WTC11 (cell line): Measurements from ENCODE around the gene JCHAIN. TPM values are rescaled to one million over a fixed set of nuclear protein-coding genes. Genes with fewer than 3 reads are reported as not detected.

Experiments used
- ATAC-seq: fragments of 200-7000 bp; cut with Tn5 transposase; 2 replicates; pipeline ENCODE4 v1.10.0; 2021; ENCODE audit warnings: mild to moderate bottlenecking, moderate library complexity
- CTCF ChIA-PET: fragments of 300-600 bp; sonication (Branson Sonifier 250); formaldehyde crosslinking; loops from one replicate; lab custom pipeline; 2021; ENCODE audit warnings: antibody characterized with exemption; lab: Charles Lee
- POLR2A ChIA-PET: fragments of 350-600 bp; sonication (Branson Sonifier 250); formaldehyde crosslinking; loops from one replicate; lab custom pipeline; 2021; ENCODE audit warnings: antibody characterized with exemption; lab: Charles Lee
- DNase-seq: peaks from one replicate; pipeline ENCODE4 v3.0.0; 2021; ENCODE audit warnings: low spot score
- H3K27ac Mint-ChIP-seq: 2 replicates; pipeline ENCODE4 v1.8.0; 2021; ENCODE audit warnings: mixed read lengths
- H3K27me3 Mint-ChIP-seq: 2 replicates; pipeline ENCODE4 v1.8.0; 2021; ENCODE audit warnings: low read depth, mild to moderate bottlenecking, moderate library complexity, mixed read lengths
- H3K36me3 Mint-ChIP-seq: 2 replicates; pipeline ENCODE4 v1.8.0; 2021; ENCODE audit warnings: mixed read lengths
- H3K4me1 Mint-ChIP-seq: 2 replicates; pipeline ENCODE4 v1.8.0; 2022; ENCODE audit warnings: mixed read lengths
- H3K4me3 Mint-ChIP-seq: 2 replicates; pipeline ENCODE4 v1.8.0; 2021; ENCODE audit warnings: mild to moderate bottlenecking, moderate library complexity, mixed read lengths
- H3K9me3 Mint-ChIP-seq: 2 replicates; pipeline ENCODE4 v1.8.0; 2021; ENCODE audit warnings: mixed read lengths
- ETV6 ChIP-seq: sonication (generic); formaldehyde crosslinking; IDR thresholded peaks from 2 replicates; pipeline ENCODE4 v1.8.1; 2022; ENCODE audit warnings: mild to moderate bottlenecking, missing genetic modification reagents
- GRHL2 ChIP-seq: fragments of 250-450 bp; sonication (Bioruptor Pico); IDR thresholded peaks from 2 replicates; pipeline ENCODE4 v1.8.0; 2022; ENCODE audit warnings: mild to moderate bottlenecking, moderate library complexity; ENCODE audit not compliant: insufficient replicate concordance, severe bottlenecking
- KAT7 ChIP-seq: sonication (generic); formaldehyde crosslinking; IDR thresholded peaks from 2 replicates; pipeline ENCODE4 v1.8.1; 2023; ENCODE audit warnings: missing genetic modification reagents, mild to moderate bottlenecking, borderline replicate concordance
- MYBL2 ChIP-seq: sonication (generic); formaldehyde crosslinking; IDR thresholded peaks from 2 replicates; pipeline ENCODE4 v1.8.1; 2023; ENCODE audit warnings: mild to moderate bottlenecking, moderate library complexity, missing genetic modification reagents
- NFATC4 ChIP-seq: fragments of 250-450 bp; sonication (Bioruptor Pico); IDR thresholded peaks from 2 replicates; pipeline ENCODE4 v1.9.0; 2021; ENCODE audit warnings: mild to moderate bottlenecking
- RELA ChIP-seq: sonication (generic); formaldehyde crosslinking; IDR thresholded peaks from 2 replicates; pipeline ENCODE4 v1.8.1; 2022; ENCODE audit warnings: missing genetic modification reagents, mild to moderate bottlenecking, borderline replicate concordance
- ZNF232 ChIP-seq: sonication (generic); formaldehyde crosslinking; IDR thresholded peaks from 2 replicates; pipeline ENCODE4 v1.8.0; 2022; ENCODE audit warnings: mild to moderate bottlenecking, missing genetic modification reagents
- ZNF423 ChIP-seq: fragments of 250-450 bp; sonication (Bioruptor Pico); IDR thresholded peaks from 2 replicates; pipeline ENCODE4 v2.1.2; 2022; ENCODE audit warnings: mild to moderate bottlenecking, moderate library complexity
- ZNF532 ChIP-seq: fragments of 250-450 bp; sonication (Bioruptor Pico); IDR thresholded peaks from 2 replicates; pipeline ENCODE4 v1.9.0; 2021; ENCODE audit warnings: mild to moderate bottlenecking, borderline replicate concordance
- total RNA-seq: library from RNA; stranded (reverse); gene quantifications from 3 replicates; pipeline ENCODE4 v1.2.3, GENCODE V29; 2021
- TF ChIP-seq, protein P1 (sequence below): sonication (generic); formaldehyde crosslinking; IDR thresholded peaks from 2 replicates; pipeline ENCODE4 v1.8.0; 2022; ENCODE audit warnings: mild to moderate bottlenecking, missing genetic modification reagents
- TF ChIP-seq, protein P2 (sequence below): sonication (generic); formaldehyde crosslinking; IDR thresholded peaks from 2 replicates; pipeline ENCODE4 v1.8.1; 2023; ENCODE audit warnings: mild to moderate bottlenecking, missing genetic modification reagents, moderate library complexity
- TF ChIP-seq, protein P3 (sequence below): fragments of 250-450 bp; sonication (Bioruptor Pico); IDR thresholded peaks from 2 replicates; pipeline ENCODE4 v1.9.0; 2021; ENCODE audit warnings: mild to moderate bottlenecking
- TF ChIP-seq, protein P4 (sequence below): fragments of 250-450 bp; sonication (Bioruptor Pico); IDR thresholded peaks from 2 replicates; pipeline ENCODE4 v1.9.0; 2021; ENCODE audit warnings: moderate library complexity, mild to moderate bottlenecking, inconsistent platforms, borderline replicate concordance
- TF ChIP-seq, protein P5 (sequence below): sonication (generic); formaldehyde crosslinking; IDR thresholded peaks from 2 replicates; pipeline ENCODE4 v1.8.1; 2023; ENCODE audit warnings: mild to moderate bottlenecking, moderate library complexity, missing genetic modification reagents
- TF ChIP-seq, protein P6 (sequence below): sonication (generic); formaldehyde crosslinking; conservative IDR thresholded peaks from 2 replicates; pipeline ENCODE4 v1.8.1; 2023; ENCODE audit warnings: mild to moderate bottlenecking, low read depth, missing genetic modification reagents, moderate library complexity

The JCHAIN gene
- total RNA-seq, 1 experiment from 2014 or later = 0.68 TPM

GRCh38 chr4:70713453-70714078 lies 47.3 kb upstream of the JCHAIN start:
- no peak for TF ChIP-seq KAT7
- no peak for TF ChIP-seq ZNF232 (CRISPR knock-in tag)
- TF ChIP-seq, protein P1, sequence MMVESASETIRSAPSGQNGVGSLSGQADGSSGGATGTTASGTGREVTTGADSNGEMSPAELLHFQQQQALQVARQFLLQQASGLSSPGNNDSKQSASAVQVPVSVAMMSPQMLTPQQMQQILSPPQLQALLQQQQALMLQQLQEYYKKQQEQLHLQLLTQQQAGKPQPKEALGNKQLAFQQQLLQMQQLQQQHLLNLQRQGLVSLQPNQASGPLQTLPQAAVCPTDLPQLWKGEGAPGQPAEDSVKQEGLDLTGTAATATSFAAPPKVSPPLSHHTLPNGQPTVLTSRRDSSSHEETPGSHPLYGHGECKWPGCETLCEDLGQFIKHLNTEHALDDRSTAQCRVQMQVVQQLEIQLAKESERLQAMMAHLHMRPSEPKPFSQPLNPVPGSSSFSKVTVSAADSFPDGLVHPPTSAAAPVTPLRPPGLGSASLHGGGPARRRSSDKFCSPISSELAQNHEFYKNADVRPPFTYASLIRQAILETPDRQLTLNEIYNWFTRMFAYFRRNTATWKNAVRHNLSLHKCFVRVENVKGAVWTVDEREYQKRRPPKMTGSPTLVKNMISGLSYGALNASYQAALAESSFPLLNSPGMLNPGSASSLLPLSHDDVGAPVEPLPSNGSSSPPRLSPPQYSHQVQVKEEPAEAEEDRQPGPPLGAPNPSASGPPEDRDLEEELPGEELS (CRISPR knock-in tag) = no peak
- TF ChIP-seq ETV6 (CRISPR knock-in tag) = no peak
- TF ChIP-seq ZNF532 = no peak
- DNase-seq (no peak), ATAC-seq (no peak; the same call in none of the 2 replicates)
- ChIA-PET POLR2A (interaction anchor here (0.6 kb wide), 1 partner anchor 8 kb away, joined by 3 read pairs; no protein-coding TSS in a partner anchor), CTCF (interaction anchor here (0.6 to 2.5 kb wide), 3 partner anchors 9 to 22 kb away, joined by 3 to 9 read pairs (median 3); no protein-coding TSS in a partner anchor)
- no peaks in the 10 kb centered on the region for H3K9me3 Mint-ChIP-seq
- no peaks in the 10 kb centered on the region for H3K36me3 Mint-ChIP-seq
- H3K4me1 Mint-ChIP-seq = peaks cover 42% of the 10 kb centered on the region
- H3K4me3 Mint-ChIP-seq = no peak overlapping the region
- H3K27me3 Mint-ChIP-seq = no peaks in the 10 kb centered on the region
- H3K27ac Mint-ChIP-seq = peak overlapping the region; percentile 39

DNA sequence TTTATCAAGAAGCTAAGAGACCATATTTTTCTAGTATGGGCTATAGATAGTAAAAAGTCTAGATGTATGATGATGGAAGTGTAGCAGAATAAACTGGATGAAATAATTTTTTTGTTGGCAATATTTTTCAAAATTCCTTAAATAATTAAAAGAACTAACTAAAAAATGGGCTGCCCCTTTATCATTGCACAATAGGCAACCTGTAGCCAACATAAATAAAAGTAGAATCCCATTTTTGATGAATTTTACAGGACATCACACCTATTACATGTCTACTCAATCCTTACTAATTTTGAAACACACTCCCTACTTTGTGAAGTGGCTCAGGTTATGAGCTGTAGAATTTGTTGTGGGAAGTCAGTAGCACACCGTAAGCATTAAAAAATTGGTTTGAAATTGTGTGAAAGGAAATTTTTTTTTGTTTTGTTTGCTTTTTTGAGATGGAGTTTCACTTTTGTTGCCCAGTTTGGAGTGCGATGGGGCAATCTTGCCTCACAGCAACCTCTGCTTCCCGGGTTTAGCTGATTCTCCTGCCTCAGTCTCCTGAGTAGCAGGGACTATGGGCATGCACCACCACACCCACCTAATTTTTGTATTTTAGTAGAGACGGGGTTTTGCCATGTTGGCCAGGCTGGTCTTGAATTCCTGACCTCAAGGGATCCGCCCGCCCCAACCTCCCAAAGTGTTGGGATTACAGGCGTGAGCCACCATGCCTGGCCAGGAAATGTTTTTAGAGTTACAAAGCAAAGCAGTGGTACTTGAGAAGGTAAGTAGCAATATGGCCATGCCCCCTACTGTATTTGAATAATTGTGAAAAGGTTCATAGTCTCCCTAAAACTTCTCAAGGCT lies 46.5 kb upstream of the JCHAIN start:
- H3K27ac Mint-ChIP-seq = peak overlapping the region; percentile 39
- no peak overlapping the region for H3K4me3 Mint-ChIP-seq
- ATAC-seq (no peak; the same call in 1 of the 2 replicates), DNase-seq (no peak)
- H3K36me3 Mint-ChIP-seq = no peaks in the 10 kb centered on the region
- H3K9me3 Mint-ChIP-seq = no peaks in the 10 kb centered on the region
- H3K4me1 Mint-ChIP-seq = peaks cover 42% of the 10 kb centered on the region
- CTCF ChIA-PET = interaction anchor here (0.6 to 2.5 kb wide), 2 partner anchors 17 to 23 kb away, joined by 3 to 9 read pairs; no protein-coding TSS in a partner anchor
- POLR2A ChIA-PET = no interaction called here
- TF ChIP-seq, protein P2, sequence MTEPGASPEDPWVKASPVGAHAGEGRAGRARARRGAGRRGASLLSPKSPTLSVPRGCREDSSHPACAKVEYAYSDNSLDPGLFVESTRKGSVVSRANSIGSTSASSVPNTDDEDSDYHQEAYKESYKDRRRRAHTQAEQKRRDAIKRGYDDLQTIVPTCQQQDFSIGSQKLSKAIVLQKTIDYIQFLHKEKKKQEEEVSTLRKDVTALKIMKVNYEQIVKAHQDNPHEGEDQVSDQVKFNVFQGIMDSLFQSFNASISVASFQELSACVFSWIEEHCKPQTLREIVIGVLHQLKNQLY = no peak
- no peak for TF ChIP-seq NFATC4
- TF ChIP-seq, protein P3, sequence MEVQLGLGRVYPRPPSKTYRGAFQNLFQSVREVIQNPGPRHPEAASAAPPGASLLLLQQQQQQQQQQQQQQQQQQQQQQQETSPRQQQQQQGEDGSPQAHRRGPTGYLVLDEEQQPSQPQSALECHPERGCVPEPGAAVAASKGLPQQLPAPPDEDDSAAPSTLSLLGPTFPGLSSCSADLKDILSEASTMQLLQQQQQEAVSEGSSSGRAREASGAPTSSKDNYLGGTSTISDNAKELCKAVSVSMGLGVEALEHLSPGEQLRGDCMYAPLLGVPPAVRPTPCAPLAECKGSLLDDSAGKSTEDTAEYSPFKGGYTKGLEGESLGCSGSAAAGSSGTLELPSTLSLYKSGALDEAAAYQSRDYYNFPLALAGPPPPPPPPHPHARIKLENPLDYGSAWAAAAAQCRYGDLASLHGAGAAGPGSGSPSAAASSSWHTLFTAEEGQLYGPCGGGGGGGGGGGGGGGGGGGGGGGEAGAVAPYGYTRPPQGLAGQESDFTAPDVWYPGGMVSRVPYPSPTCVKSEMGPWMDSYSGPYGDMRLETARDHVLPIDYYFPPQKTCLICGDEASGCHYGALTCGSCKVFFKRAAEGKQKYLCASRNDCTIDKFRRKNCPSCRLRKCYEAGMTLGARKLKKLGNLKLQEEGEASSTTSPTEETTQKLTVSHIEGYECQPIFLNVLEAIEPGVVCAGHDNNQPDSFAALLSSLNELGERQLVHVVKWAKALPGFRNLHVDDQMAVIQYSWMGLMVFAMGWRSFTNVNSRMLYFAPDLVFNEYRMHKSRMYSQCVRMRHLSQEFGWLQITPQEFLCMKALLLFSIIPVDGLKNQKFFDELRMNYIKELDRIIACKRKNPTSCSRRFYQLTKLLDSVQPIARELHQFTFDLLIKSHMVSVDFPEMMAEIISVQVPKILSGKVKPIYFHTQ = no peak
- no peak for TF ChIP-seq ETV6 (CRISPR knock-in tag)
- TF ChIP-seq, protein P4, sequence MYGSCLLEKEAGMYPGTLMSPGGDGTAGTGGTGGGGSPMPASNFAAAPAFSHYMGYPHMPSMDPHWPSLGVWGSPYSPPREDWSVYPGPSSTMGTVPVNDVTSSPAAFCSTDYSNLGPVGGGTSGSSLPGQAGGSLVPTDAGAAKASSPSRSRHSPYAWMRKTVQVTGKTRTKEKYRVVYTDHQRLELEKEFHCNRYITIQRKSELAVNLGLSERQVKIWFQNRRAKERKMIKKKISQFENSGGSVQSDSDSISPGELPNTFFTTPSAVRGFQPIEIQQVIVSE (CRISPR knock-in tag) = no peak
- TF ChIP-seq RELA = no peak
- no peak for TF ChIP-seq MYBL2
- no peak for TF ChIP-seq ZNF423 (CRISPR knock-in tag)
- TF ChIP-seq GRHL2 (CRISPR knock-in tag) = no peak
- no peak for TF ChIP-seq KAT7
- TF ChIP-seq, protein P5, sequence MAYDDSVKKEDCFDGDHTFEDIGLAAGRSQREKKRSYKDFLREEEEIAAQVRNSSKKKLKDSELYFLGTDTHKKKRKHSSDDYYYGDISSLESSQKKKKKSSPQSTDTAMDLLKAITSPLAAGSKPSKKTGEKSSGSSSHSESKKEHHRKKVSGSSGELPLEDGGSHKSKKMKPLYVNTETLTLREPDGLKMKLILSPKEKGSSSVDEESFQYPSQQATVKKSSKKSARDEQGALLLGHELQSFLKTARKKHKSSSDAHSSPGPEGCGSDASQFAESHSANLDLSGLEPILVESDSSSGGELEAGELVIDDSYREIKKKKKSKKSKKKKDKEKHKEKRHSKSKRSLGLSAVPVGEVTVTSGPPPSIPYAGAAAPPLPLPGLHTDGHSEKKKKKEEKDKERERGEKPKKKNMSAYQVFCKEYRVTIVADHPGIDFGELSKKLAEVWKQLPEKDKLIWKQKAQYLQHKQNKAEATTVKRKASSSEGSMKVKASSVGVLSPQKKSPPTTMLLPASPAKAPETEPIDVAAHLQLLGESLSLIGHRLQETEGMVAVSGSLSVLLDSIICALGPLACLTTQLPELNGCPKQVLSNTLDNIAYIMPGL = no peak
- TF ChIP-seq, protein P6, sequence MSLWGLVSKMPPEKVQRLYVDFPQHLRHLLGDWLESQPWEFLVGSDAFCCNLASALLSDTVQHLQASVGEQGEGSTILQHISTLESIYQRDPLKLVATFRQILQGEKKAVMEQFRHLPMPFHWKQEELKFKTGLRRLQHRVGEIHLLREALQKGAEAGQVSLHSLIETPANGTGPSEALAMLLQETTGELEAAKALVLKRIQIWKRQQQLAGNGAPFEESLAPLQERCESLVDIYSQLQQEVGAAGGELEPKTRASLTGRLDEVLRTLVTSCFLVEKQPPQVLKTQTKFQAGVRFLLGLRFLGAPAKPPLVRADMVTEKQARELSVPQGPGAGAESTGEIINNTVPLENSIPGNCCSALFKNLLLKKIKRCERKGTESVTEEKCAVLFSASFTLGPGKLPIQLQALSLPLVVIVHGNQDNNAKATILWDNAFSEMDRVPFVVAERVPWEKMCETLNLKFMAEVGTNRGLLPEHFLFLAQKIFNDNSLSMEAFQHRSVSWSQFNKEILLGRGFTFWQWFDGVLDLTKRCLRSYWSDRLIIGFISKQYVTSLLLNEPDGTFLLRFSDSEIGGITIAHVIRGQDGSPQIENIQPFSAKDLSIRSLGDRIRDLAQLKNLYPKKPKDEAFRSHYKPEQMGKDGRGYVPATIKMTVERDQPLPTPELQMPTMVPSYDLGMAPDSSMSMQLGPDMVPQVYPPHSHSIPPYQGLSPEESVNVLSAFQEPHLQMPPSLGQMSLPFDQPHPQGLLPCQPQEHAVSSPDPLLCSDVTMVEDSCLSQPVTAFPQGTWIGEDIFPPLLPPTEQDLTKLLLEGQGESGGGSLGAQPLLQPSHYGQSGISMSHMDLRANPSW (CRISPR knock-in tag) = no peak
- H3K27me3 Mint-ChIP-seq = no peaks in the 10 kb centered on the region
